SJCRH30 (cell line): ENCODE measurements around the gene PVALEF. TPM values are rescaled to one million over a fixed set of nuclear protein-coding genes. Genes with fewer than 3 reads are reported as not detected.

Experiments used
- DNase-seq, 2 experiments: peaks; one replicate each; pipeline ENCODE4 v3.0.0-alpha.2; 2015 to 2020
- H3K27ac ChIP-seq: fragments of 250-450 bp; sonication (Bioruptor Pico); 2 replicates; pipeline ENCODE4 v1.5.1; 2020; ENCODE audit warnings: mild to moderate bottlenecking, moderate library complexity
- H3K27me3 ChIP-seq: fragments of 250-450 bp; sonication (Bioruptor Pico); 2 replicates; pipeline ENCODE4 v1.5.1; 2020; ENCODE audit warnings: mild to moderate bottlenecking, moderate library complexity
- H3K36me3 ChIP-seq: fragments of 250-450 bp; sonication (Bioruptor Pico); 2 replicates; pipeline ENCODE4 v1.5.1; 2020; ENCODE audit warnings: mild to moderate bottlenecking, moderate library complexity
- H3K4me1 ChIP-seq: fragments of 250-450 bp; sonication (Bioruptor Pico); 2 replicates; pipeline ENCODE4 v1.5.1; 2020; ENCODE audit warnings: mild to moderate bottlenecking, moderate library complexity
- H3K4me3 ChIP-seq: fragments of 250-450 bp; sonication (Bioruptor Pico); 2 replicates; pipeline ENCODE4 v1.5.1; 2020; ENCODE audit warnings: mild to moderate bottlenecking, moderate library complexity
- H3K9me3 ChIP-seq: fragments of 250-450 bp; sonication (Bioruptor Pico); replicated peaks from 2 replicates; pipeline ENCODE4 v1.5.1; 2020; ENCODE audit warnings: mild to moderate bottlenecking, moderate library complexity
- total RNA-seq: library from RNA; depleted of rRNA; stranded (reverse); fragments of >200 nt; shearing (Covaris generic); gene quantifications from 2 replicates; pipeline ENCODE4 v1.2.3, GENCODE V29; 2014

The PVALEF gene
- total RNA-seq, 1 experiment from 2014 or later: 0.61 TPM

DNA sequence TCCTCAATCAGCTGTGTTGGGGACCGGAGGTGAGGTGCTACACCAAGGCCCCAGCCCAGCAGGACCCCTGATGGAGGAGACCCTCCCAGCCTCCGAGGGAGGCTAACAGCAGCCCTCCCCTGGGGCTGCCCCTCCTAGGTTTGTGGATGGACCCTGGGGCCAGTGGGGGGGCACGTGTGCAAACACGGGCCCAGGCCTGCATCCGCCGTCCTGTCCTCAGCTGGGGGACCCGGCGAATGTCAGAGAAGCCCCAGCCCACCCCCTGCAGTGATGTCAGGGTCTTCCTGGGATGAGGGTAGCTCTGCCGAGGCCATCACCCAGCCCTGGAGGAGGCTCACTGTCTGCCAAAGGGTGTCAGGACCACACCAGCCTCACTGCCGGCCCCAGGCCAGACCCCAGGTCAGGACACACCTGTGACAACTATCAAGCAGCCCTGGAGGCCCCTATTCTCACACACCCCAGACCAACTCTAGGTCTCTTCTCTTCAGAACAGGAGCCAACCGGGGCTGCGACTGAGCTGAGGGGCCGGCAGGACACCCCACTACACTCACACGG, 30.7 kb downstream of the PVALEF start:
- Histone ChIP-seq H3K4me1 (no peaks in the 10 kb centered on the region; the same call in 1 of the 2 replicates), H3K9me3 (no peaks in the 10 kb centered on the region), H3K27me3 (no peaks in the 10 kb centered on the region), H3K27ac (no peak overlapping the region), H3K4me3 (no peak overlapping the region), H3K36me3 (peaks cover 38% of the 10 kb centered on the region)
- DNase-seq: no peak

DNA sequence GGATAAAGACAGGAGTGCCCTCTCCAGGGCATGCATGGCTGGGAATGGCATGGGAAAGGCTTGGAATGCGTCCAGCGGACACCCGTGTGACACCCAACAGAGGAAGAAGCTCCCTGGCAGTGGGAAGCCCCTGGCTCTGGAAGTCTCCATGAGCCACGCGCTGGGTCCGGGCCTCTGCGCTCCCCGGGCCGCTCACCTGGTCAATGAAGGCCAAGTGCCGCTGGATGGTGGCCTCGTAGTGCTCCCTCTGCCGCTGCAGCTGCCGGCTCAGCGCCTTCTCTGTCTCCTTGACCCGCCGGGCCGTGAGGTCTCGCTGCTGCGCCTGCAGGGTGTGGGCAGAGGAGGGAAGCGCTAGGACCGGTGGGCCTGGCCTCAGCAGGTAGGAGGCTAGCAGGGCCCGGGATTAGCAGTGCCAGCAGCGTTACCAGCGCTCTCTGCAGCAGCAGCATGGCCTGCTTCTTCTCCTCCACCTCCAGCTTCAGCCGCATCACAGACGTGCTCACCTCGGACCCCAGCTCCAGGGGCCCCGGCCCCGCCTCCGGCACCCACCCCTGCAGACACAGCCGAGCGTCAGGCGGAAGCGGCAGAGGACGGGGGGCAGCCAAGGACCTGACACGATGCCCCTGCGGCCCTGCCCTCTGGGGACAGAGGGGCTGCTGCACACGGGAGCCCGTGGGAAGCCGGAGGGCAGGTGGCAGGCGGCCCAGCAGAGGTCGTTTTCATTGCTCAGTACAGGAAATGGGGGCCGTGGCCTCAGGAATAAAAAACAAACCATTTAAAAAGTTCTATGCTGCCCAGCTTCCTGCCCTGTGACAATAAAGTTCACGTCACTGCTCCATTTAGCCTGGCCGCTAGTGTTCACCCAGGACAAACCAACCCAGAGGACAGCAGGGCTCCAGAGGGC, 31.4 kb downstream of the PVALEF start:
- H3K4me1 ChIP-seq: no peaks in the 10 kb centered on the region; the same call in 1 of the 2 replicates
- H3K9me3 ChIP-seq: no peaks in the 10 kb centered on the region
- H3K4me3 ChIP-seq: no peak overlapping the region
- H3K36me3 ChIP-seq: peaks cover 40% of the 10 kb centered on the region
- H3K27ac ChIP-seq: no peak overlapping the region
- DNase-seq: no peak
- no peaks in the 10 kb centered on the region for H3K27me3 ChIP-seq

DNA sequence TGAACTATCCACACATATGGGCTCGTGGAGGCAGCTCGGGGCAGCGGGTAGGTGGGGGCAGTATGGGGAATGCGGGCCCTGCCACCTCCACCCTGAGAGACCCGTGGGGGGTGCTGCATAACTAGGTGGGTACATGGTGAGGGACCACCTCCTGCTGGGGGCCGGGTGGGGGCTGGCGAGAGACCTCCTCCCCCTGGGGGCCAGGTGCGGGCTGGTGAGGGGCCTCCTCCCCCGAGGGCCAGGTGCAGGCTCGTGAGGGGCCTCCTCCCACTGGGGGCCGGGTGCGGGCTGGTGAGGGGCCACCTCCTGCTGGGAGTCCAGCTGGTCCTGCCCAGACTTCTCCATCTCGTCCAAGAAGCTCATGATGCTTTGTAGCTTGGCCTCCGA, 32.1 kb downstream of the PVALEF start:
- no peaks in the 10 kb centered on the region for H3K9me3 ChIP-seq
- DNase-seq: no peak
- no peaks in the 10 kb centered on the region; the same call in 1 of the 2 replicates for H3K4me1 ChIP-seq
- H3K4me3 ChIP-seq: no peak overlapping the region
- peaks cover 41% of the 10 kb centered on the region for H3K36me3 ChIP-seq
- no peak overlapping the region for H3K27ac ChIP-seq
- no peaks in the 10 kb centered on the region for H3K27me3 ChIP-seq

DNA sequence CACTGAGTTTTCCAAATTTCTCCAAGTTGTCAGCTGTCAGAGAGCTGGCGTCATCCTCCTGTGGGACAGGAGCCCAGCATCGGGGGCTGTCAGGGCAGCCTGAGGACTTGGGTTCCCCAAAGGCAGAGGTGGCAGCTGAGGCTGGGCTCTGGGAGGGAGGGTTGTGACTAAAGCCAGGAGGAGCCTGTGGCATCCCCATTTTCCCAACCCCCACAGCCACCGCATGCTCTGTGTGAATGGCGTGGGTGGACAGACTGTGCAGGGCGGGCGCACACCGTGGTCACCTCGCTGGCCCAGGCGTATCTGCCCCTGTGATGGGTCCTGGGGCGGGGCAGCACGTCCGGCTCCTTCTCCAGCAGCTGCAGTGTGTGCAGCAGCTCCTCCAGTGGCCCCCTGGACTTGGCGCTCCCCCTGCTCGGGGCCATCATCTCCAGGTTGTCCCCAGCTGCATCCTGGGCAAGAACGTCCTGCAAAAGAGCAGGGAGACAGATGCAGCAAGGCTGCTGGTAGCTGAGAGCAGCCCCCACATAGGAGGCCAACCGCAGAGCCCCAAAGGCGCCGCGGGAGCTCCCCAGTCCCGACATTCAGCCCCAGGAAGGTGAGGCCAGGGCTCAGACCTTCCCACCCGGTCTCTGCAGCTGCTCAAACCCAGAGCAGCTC, 32.7 kb downstream of the PVALEF start:
- Histone ChIP-seq H3K36me3 (peaks cover 44% of the 10 kb centered on the region), H3K4me3 (no peak overlapping the region), H3K9me3 (no peaks in the 10 kb centered on the region), H3K27me3 (no peaks in the 10 kb centered on the region), H3K4me1 (no peaks in the 10 kb centered on the region; the same call in 1 of the 2 replicates), H3K27ac (no peak overlapping the region)
- DNase-seq: no peak

DNA sequence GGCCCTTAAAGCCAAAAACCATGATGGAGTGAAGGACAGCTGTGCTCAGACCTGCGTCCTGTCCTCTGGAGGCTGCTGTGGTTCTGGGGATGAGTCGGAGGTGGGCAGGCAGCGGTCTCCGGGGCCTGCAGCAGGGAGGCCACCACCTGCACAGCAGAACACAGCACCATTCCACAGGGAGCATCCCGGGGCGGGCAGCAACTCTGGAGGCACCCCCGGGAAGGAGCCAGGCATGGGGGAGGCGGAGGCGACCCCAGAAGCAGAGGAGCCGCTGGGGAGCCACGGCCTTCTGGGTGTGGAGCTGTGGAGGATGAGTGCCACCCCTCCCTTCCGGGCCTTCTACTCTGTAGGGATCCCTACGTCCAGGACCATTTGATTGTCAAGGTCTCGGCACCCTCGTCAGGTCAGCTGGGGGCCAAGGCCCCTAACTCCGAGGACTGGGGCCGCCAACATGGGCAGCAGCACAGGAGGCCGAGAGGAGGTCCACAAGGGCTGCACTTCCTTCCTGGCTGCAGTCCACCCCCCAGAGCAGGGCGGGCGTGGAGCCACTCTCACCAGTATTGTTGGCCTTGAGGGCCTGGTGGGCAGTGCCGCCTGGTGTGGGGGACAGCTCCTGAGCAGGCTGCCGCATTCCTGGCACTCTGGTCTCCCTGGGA, 33.6 kb downstream of the PVALEF start:
- H3K36me3 ChIP-seq: peaks cover 54% of the 10 kb centered on the region
- no peak overlapping the region for H3K4me3 ChIP-seq
- H3K9me3 ChIP-seq: no peaks in the 10 kb centered on the region
- no peak for DNase-seq
- no peak overlapping the region for H3K27ac ChIP-seq
- H3K27me3 ChIP-seq: no peaks in the 10 kb centered on the region
- no peaks in the 10 kb centered on the region; the same call in 1 of the 2 replicates for H3K4me1 ChIP-seq

DNA sequence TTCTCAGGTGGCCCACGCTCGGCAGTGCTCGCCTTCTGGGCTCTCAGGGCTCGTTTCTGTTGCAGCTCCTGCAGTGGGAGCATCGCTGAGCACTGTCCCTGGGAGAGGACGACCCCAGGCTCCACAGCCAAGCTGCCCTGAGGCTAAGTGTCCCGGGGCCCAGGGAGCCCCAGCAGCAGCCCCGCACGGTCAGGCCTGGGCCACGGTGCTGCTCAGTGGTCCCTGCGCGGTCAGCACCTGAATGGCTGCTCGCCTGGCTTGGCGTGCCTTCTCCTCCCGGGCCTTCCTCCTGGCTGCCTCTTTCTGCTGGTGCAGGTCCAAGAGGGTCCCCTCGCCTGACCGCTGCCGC, 34.1 kb downstream of the PVALEF start:
- Histone ChIP-seq H3K4me1 (no peaks in the 10 kb centered on the region; the same call in 1 of the 2 replicates), H3K27me3 (no peaks in the 10 kb centered on the region), H3K27ac (no peak overlapping the region), H3K4me3 (no peak overlapping the region), H3K9me3 (no peaks in the 10 kb centered on the region), H3K36me3 (peaks cover 52% of the 10 kb centered on the region)
- DNase-seq: no peak

DNA sequence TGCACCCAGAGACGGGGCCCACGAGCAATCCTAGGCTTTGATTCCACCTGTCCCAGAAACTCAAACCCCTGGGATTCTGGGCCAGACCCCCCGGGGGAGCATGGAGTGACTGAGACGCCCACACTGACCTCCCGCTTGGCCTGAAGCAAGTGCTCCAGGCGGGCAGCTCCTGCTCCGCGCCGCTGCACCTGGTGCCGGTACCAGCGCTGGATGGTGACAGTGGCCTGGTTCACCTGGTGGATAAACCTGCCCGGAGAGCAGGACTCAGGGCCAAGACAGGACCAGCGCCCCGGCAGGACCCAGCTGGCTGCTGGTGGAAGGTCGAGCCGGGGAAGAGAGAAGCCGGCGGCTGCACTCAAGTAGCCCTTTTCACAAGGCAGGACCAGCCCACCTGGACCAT, 34.9 kb downstream of the PVALEF start:
- DNase-seq: no peak
- Histone ChIP-seq H3K4me3 (no peak overlapping the region), H3K4me1 (no peaks in the 10 kb centered on the region; the same call in 1 of the 2 replicates), H3K36me3 (peaks cover 54% of the 10 kb centered on the region), H3K27me3 (no peaks in the 10 kb centered on the region), H3K27ac (no peak overlapping the region), H3K9me3 (no peaks in the 10 kb centered on the region)

DNA sequence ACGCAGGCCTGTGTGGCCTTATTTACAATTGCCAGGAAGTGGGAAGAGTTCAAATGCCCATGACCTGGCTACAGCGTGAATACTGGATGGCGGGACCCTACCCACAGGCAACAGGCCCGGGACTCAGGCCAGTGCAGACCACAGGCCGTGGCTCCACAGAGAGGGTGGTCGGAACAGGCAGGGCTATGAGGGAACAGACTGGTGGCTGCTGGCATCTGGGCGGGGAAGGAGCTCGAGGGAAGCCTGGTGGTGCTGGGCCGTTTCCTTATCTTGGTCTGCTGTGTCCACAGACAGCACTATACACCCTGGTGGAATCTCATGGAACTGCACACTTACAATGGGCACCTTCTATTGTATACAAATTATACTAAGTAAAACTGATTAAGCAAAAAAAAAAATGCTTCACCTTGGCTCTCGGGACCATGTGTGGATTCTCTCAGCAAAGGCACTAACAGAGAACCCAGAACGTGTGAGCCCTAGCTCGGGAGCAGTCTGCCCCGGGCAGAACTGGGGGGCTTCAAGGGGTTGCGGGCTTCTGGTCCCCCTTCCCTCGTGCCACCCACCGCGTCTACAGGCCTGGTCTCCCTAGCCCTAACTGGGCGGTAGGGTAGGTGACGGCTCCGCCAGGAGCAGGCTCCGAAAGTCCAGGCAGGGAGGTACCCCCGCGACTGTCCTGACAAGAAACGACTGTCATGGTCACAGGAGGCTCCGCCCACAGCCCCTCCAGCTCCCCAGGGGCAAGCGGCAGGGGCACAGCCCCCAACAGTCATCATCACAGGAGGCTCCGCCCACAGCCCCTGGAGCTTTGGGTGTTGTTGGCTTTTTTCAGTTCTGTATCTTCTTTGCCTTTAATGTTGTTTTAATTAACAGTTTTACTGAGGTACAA, 35.6 kb downstream of the PVALEF start:
- H3K27ac ChIP-seq: no peak overlapping the region
- no peaks in the 10 kb centered on the region for H3K9me3 ChIP-seq
- H3K4me3 ChIP-seq: no peak overlapping the region
- H3K27me3 ChIP-seq: no peaks in the 10 kb centered on the region
- no peaks in the 10 kb centered on the region; the same call in 1 of the 2 replicates for H3K4me1 ChIP-seq
- DNase-seq: peak; percentile 72 to 83
- peaks cover 47% of the 10 kb centered on the region for H3K36me3 ChIP-seq

DNA sequence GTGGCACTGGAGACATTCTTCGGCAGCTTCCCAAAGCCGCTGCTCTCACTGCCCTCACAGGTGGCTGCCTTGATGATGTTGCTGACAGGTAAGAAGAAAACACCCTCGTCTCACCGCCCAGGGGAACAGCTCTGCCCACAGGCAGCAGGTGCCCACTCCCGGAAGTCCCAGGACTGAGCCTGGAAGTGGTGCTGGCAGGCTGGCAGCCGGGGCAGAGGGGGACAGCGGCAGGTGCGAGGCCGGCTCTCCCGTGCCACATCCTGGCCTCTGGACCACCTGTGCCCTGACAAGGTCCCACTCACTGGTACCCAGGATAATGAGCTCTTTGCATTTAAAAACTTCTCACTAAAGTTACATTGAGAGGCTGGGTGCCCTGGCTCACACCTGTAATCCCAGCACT, 37.0 kb downstream of the PVALEF start:
- no peaks in the 10 kb centered on the region for H3K27me3 ChIP-seq
- H3K4me3 ChIP-seq: no peak overlapping the region
- H3K9me3 ChIP-seq: no peaks in the 10 kb centered on the region
- H3K36me3 ChIP-seq: peaks cover 47% of the 10 kb centered on the region
- DNase-seq: no peak
- no peak overlapping the region for H3K27ac ChIP-seq
- no peaks in the 10 kb centered on the region; the same call in 1 of the 2 replicates for H3K4me1 ChIP-seq

DNA sequence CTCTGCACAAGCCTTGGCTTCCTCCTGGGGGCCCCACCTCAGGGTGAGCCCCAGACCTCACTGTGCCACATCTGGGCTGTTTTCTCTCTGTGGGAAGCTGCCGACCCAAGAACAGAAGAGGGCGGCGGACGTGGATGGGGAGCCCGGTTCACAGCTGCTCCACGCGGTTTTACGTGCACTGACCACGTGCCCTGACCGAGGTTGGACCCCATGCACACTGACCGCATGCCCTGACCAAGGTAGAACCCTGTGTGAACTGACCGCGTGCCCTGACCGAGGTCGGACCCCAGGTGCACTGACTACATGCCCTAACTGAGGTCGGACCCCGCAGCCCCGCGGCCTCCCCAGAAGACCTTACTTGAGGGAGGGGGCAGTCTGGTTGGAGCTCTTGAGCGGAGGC, 37.8 kb downstream of the PVALEF start:
- H3K27ac ChIP-seq: no peak overlapping the region
- H3K4me3 ChIP-seq: no peak overlapping the region
- H3K4me1 ChIP-seq: no peaks in the 10 kb centered on the region
- peaks cover 46% of the 10 kb centered on the region for H3K36me3 ChIP-seq
- no peaks in the 10 kb centered on the region for H3K9me3 ChIP-seq
- DNase-seq: no peak
- H3K27me3 ChIP-seq: no peaks in the 10 kb centered on the region

DNA sequence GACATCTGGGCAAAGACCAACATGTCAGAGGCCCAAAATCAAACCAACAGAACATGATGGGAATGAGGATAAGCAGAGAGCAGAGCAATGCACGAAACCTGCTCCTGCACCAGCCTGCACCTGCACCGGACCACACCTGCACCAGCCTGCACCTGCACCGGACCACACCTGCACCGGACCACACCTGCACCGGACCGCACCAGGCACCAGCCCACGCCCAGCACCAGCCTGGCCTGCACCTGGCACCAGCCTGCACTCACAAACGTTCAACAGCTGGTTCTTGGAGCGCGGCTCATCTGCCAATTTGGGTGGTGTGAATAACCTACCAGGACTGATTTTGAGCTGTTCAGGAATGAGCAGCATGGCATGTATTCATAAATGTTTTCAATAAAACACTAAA, 39.3 kb downstream of the PVALEF start:
- Histone ChIP-seq H3K36me3 (peaks cover 46% of the 10 kb centered on the region), H3K9me3 (no peaks in the 10 kb centered on the region), H3K4me3 (no peak overlapping the region), H3K4me1 (no peaks in the 10 kb centered on the region), H3K27me3 (no peaks in the 10 kb centered on the region), H3K27ac (no peak overlapping the region)
- DNase-seq: no peak

DNA sequence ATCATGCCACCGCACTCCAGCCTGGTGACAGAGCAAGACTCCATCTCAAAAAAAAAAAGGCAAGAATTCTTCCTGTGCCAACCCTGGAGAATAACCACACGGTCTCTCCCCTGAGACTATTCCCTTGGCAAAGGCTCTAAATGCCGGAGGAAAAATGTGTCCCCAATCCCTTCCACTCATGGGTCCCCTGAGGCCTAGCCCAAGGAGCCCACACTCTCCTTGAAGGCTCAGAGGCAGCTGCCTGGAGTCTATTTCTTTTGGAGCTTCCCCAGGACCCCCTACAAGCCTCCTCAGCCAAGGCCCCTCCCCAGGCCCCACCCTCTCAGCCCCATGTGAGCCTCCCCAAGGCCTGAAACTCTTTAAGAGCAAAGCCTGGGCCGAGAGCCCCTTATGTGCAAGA, 40.9 kb downstream of the PVALEF start:
- no peaks in the 10 kb centered on the region for H3K9me3 ChIP-seq
- no peak for DNase-seq
- no peaks in the 10 kb centered on the region for H3K4me1 ChIP-seq
- H3K27me3 ChIP-seq: no peaks in the 10 kb centered on the region
- H3K27ac ChIP-seq: no peak overlapping the region
- H3K4me3 ChIP-seq: no peak overlapping the region
- H3K36me3 ChIP-seq: peaks cover 42% of the 10 kb centered on the region

DNA sequence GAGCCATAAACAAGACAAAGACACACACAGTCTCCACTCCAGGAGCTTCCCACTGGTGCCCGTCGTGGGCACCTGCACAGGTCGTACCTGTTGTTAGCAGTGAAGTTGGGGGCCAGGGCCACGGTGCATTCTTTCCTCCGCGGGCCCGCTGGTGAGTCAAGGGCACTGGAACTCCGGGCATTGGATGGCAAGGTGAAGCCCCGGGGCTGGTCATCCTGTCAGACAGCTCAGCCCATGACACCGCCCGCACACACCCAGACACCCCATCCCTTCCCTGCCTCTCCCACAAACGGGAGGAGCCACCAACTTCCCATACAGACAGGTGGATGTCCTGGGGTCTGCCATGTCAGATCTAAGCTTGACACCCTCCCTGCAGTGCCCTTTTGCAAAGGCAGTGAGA, 41.4 kb downstream of the PVALEF start:
- H3K27me3 ChIP-seq: no peaks in the 10 kb centered on the region
- H3K36me3 ChIP-seq: peaks cover 44% of the 10 kb centered on the region
- DNase-seq: no peak
- H3K4me3 ChIP-seq: no peak overlapping the region
- H3K27ac ChIP-seq: no peak overlapping the region
- no peaks in the 10 kb centered on the region for H3K9me3 ChIP-seq
- no peaks in the 10 kb centered on the region for H3K4me1 ChIP-seq
